Tibial artery (tissue), 4 donors: ENCODE results near the gene ARMC3.
"Not testable (repeated sequence)": the region's sequence is repeated elsewhere in the genome, so short reads cannot be mapped to it uniquely, and the experiment has no call there.

Experiments
- DNase-seq, 2 donors: peaks; one replicate each; pipeline ENCODE4 v3.0.0-alpha.2; 2019
- H3K27ac ChIP-seq, 2 donors: fragments of 200-600 bp; sonication (generic) in 1 of 2; 1 replicate in 1 of 2; 2 replicates in 1 of 2; pipeline ENCODE4 v1.5.1; 2018 to 2019; ENCODE audit warnings: mild to moderate bottlenecking in 1 of 2
- H3K27me3 ChIP-seq, 2 donors: fragments of 200-600 bp; sonication (generic) in 1 of 2; one replicate each; pipeline versions ENCODE4 v1.5.1 to v1.6.0; 2016 to 2019
- H3K36me3 ChIP-seq, 3 donors: fragments of 200-600 bp; sonication (generic) in 2 of 3; one replicate each; pipeline ENCODE4 v1.5.1; 2016 to 2019; ENCODE audit warnings: mild to moderate bottlenecking in 2 of 3
- H3K4me1 ChIP-seq, 4 donors: fragments of 200-600 bp; sonication (generic) in 2 of 4; 1 replicate in 3 of 4; 2 replicates in 1 of 4; pipeline ENCODE4 v1.5.1; 2016 to 2019
- H3K4me3 ChIP-seq, 2 donors: fragments of 200-600 bp; sonication (generic) in 1 of 2; 1 replicate in 1 of 2; 2 replicates in 1 of 2; pipeline ENCODE4 v1.5.1; 2018 to 2019; ENCODE audit warnings: mild to moderate bottlenecking in 2 of 2
- H3K9me3 ChIP-seq, 3 donors: fragments of 200-600 bp; sonication (generic) in 1 of 3; one replicate each; pipeline ENCODE4 v1.5.1; 2016 to 2019
- CTCF ChIP-seq, 2 experiments: fragments of 200-600 bp in 1 of 2; fragments of 450-650 bp in 1 of 2; IDR thresholded peaks; one replicate each; pipeline ENCODE4 v1.5.1; 2017 to 2019; ENCODE audit warnings: antibody characterized with exemption in 2 of 2, mild to moderate bottlenecking in 1 of 2, moderate library complexity in 1 of 2
- intact Hi-C: fragments of 100-400 bp; cut with DNase I; formaldehyde crosslinking; loops from one replicate; pipeline ENCODE4 v1.15.0; 2023; ENCODE audit warnings: low total_unique reads

ARMC3 gene

GRCh38 chr10:23070913-23071218 is 143.0 kb downstream of the ARMC3 start:
- no peak for DNase-seq
- intact Hi-C loops = no loop called here
- H3K4me3 ChIP-seq = no peak overlapping the region
- TF ChIP-seq CTCF (IDR thresholded peaks at IDR 0.05) = no peak
- no peaks in the 10 kb centered on the region for H3K36me3 ChIP-seq
- peaks cover 0 to 4% (median 3%) of the 10 kb centered on the region in 4 donors for H3K4me1 ChIP-seq
- H3K27ac ChIP-seq = no peak overlapping the region
- no peaks in the 10 kb centered on the region for H3K9me3 ChIP-seq
- H3K27me3 ChIP-seq = no peaks in the 10 kb centered on the region

- H3K4me3 ChIP-seq, H3K27me3 ChIP-seq, intact Hi-C loops, H3K4me1 ChIP-seq, H3K9me3 ChIP-seq, H3K27ac ChIP-seq, H3K36me3 ChIP-seq: not testable (repeated sequence)
- peak in 1 of 2 donors; percentile 59 for DNase-seq
Observed at GRCh38 chr10:23072593-23072992, 144.7 kb downstream of the ARMC3 start.

- peaks cover 0 to 8% of the 10 kb centered on the region in 2 donors for H3K27me3 ChIP-seq
- intact Hi-C loops = no loop called here
- H3K4me3 ChIP-seq = no peak overlapping the region
- H3K9me3 ChIP-seq = no peaks in the 10 kb centered on the region
- no peaks in the 10 kb centered on the region for H3K36me3 ChIP-seq
- H3K27ac ChIP-seq = no peak overlapping the region
- TF ChIP-seq CTCF (IDR thresholded peaks at IDR 0.05) = no peak
- no peaks in the 10 kb centered on the region for H3K4me1 ChIP-seq
- no peak for DNase-seq
Observed at GRCh38 chr10:23073527-23073926, 145.7 kb downstream of the ARMC3 start.

- no peak for TF ChIP-seq CTCF (IDR thresholded peaks at IDR 0.05)
- Histone ChIP-seq H3K36me3 (no peaks in the 10 kb centered on the region), H3K4me1 (no peaks in the 10 kb centered on the region), H3K27ac (no peak overlapping the region), H3K9me3 (no peaks in the 10 kb centered on the region), H3K27me3 (peaks cover 0 to 13% of the 10 kb centered on the region in 2 donors), H3K4me3 (no peak overlapping the region)
- no peak for DNase-seq
- intact Hi-C loops = no loop called here
Observed at GRCh38 chr10:23075672-23076071, 147.8 kb downstream of the ARMC3 start.

GRCh38 chr10:23078114-23078513 is 150.3 kb downstream of the ARMC3 start:
- Histone ChIP-seq H3K4me3 (no peak overlapping the region), H3K36me3 (no peaks in the 10 kb centered on the region), H3K27ac (no peak overlapping the region), H3K9me3 (no peaks in the 10 kb centered on the region), H3K27me3 (peaks cover 0 to 13% of the 10 kb centered on the region in 2 donors), H3K4me1 (peaks cover 0 to 8% (median 0%) of the 10 kb centered on the region in 4 donors)
- intact Hi-C loops = no loop called here
- no peak for TF ChIP-seq CTCF (IDR thresholded peaks at IDR 0.05)
- no peak for DNase-seq

- intact Hi-C loops = no loop called here
- no peak for DNase-seq
- Histone ChIP-seq H3K27ac (no peak overlapping the region), H3K4me3 (no peak overlapping the region), H3K36me3 (no peaks in the 10 kb centered on the region), H3K27me3 (peaks cover 0 to 13% of the 10 kb centered on the region in 2 donors), H3K9me3 (no peaks in the 10 kb centered on the region), H3K4me1 (peaks cover 0 to 8% (median 0%) of the 10 kb centered on the region in 4 donors)
- TF ChIP-seq CTCF (IDR thresholded peaks at IDR 0.05) = no peak
Observed at GRCh38 chr10:23079700-23080099, 151.8 kb downstream of the ARMC3 start.
